LoVo (cell line): ENCODE results near the gene ATG7.

Source experiments
- DNase-seq: peaks from one replicate; pipeline ENCODE4 v3.0.0-alpha.2; 2016; ENCODE audit warnings: low spot score

The ATG7 gene

DNA sequence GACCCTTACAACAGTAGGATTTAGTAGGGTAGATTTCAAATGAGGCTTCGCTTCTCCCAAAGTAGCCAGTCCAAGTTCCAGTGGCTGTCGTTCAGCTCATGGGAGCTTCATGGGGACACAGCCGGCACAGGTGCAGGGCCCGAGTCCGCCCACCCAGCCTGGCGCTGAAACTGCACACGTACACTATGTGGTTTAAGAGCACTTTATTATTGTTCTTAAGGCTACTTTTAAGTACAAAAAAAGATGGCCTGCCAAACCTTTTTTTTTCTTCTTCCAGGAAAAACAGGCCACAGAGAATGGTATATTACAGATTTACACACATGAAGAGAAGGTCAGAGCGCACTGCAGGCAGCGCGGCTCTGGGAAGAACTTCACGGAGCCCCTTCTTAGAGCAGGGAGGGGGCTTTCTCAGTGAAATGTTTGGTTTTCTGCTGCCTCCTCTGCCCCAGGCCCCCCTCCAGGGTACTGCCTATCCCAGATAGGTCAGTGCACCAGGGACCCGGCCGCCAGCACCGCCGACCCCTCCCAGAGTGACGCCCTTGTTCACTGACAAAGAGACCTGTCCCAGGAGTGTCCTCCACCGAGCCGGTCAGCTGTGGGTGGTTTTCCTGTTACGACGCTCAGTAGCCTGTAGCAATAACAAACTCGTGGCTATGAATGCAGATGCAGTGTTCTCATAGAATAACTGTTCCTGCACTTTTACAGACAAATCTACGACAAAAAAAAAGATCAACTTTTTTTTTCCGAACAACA, 283.9 kb downstream of the ATG7 start:
- DNase-seq, result no peak

DNA sequence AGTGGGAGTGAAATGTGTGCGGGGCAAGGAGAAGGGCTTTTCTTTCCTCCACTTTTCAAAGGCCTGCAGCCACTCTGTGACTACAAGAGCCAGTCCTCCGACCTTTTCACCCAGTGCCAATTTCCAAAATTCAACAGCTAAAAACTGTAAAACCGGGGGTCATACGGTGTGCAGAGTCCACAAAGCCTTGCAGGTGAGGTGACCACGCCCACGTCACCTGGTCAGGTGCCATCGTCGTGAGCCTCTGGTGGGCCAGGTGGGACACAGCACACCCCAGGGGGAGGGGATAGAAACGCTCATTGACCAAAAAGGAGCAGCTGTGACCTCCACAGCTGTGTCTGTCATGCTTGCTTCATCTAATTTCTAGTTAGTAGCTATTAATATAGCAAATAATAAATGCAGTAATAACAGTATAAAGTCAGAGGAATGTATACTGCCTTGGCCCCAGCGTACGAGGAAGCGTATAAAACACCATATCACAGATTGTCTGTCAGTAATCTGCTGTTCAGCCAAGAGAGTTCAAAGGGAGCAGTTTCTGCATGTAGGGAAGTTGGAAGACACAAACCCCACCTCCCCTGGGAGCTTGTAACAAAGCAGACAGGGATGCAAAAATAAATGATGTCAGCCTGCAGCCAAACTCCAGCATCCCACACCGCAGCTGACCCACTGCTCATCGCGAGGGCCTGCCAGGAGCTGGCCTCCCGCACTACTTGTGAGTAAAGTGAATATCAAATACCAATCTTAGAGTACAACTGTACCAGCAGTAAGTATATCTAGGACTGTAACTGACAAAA, 284.9 kb downstream of the ATG7 start:
- no peak for DNase-seq

DNA sequence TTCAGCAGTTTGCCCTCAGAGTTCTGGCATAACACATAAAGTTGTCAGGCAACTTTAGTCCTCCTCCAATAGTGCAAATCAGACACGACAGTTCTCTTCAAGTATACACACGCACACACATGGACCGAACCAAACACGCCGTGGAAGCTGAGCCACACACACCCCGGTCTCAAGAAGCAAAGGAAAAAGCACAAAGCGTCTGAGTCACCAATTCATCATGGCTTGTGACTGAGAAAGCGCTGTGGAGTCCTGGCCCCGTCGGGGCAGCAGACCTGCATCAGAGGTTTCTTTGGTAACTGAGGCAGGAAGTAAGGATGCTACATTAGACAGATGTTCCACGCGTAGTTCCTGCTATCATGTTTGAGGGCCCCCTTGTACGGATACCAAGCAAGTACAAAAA, 285.8 kb downstream of the ATG7 start:
- no peak for DNase-seq

DNA sequence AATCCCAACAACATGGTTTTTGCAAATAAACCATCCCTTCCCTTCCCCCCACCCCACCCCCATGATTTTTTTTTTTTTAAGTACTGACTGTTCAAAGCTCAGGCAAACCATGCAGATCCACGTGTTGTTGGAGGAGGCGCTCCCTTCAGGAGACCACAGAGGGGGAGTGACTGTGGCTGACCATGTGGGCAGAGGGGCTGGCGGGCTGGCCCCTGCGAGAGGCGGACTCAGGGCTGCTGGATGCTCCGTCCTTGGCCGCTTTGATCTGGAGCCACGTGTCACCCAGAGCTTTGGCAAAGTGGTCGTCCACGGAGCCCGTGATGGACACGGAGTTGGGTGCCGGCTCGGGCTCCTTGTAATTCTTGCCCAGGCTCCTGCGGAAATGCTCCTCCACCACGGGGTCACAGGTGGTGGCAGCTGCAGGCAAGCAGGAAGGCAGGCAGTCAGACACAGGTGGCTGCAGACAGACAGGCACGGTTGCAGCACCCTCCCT, 286.3 kb downstream of the ATG7 start:
- DNase-seq, result no peak

DNA sequence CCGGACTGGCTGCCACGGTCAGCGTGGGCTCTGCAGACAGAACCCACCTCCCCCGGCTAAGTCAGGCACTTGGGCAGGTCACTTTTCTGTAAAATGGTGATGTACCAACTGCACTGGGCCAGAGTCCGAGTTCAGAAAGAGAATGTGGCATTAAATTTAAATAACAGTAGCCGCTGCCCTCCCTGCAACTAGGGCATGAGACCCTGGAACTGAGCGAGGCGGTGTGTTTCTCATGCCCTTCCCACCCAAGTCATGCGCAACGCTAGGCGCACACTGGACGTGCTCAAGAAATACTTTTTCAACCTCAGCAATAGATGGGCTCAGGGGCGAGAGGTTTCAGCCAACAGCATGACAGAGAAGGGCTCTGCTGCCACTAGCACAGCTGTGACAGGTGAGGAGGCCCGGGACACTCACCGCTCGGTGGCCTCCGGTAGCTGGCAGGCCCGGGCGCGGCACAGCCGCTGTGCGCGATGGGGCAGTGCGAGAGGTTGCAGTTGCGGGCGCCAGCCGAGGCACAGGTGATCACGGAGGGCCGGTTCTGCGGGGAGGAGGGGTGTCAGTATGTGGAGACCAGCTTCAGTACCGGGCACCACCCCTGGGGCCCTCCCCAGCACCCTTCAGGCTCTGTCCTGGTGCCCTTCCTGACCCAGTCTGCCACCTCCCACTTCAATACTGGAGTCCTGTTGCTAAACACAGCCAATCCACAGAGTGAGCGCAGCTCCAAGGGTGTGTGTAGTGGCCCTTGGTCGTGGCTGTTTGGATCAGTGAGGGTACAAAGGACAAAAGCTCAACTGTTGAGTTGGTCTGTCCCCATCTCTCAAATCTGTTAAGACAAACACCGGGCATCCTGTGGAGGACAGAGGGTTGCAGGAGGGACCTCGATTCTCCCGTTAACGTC, 287.0 kb downstream of the ATG7 start:
- no peak for DNase-seq

DNA sequence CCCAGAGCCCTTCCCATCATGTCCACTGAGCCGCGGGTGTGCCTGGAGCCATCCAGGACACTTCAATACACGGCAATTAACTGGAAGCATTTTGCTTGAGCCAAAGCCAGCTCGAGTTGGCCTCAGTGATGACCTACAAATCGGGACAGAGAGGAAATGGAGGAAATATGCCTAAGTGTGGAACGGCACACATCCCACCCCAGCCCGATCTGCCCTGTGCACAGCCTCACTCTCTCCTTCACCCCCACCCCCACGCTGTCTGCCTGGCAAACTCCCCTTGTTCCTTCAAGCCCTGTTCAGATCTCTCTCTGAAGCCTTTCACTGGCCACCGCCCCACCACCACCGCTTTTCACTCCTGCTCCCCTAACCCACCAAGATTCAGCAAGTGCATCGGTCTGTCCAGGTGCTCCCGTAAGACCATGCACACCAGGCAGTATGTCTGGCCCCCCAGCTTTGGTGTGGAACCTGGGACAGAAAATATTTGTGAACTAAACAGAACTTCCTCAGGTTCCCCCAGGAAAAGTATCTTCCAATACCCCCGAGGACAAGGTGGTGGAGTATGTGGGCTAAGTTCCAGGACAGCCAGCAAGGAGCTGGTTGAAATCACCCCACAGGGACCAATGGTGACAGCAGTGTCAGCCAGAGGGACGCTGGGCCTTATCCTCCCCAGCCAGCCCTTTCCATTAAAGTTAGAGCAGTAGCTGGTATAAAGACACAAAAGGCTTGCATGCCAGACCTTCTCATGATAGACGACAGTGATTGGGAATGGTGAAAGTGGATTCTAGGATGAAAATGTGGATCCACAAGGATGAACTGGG, 287.8 kb downstream of the ATG7 start:
- no peak for DNase-seq

DNA sequence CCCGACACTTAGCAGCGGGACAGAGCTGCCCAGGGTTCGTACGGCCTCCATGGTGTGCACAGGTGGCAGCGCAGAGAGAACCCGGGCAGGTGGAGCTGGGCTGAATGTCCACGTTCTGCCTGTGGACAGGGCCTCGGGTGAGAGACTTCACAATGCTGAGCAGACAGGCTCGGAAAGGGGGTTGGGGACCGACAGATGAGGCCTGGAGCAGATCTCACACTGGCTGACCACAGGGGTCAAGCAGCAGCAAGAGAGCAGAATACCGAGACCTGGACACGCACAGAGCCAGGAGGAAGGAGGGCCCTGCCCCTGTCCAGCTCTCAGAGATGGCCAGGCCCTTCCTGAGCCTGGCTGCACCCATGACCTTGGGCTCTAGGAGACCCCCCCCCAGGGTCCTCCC, 288.5 kb downstream of the ATG7 start:
- DNase-seq, result no peak

DNA sequence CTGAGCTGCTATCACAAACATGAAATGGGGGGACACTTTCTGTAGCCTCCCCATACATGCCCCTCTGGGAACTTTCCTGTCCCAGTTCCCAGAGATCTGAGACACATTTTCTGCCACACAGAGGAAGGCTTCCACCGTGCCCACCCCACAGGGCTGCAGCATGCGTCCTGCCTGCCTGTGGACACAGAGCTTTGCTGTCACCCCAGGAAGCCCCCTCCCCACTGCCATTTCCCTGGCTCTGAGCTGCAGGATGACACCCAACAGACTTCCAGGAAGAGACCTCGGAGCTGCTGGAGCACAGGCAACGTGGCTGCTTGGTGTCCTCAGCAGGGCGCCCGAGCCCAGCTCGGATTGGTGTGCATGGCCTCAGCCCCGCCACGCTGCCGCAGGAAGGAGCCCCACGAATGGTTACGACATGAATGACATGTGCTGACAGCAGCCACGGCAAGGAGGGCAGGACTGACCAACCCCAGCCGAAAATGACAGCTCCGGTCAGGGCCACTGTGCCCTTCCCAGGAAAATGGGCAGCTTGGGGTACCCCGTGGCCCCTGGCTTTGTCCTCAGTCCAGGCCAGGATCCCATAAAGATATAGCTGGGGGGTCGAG, 290.2 kb downstream of the ATG7 start:
- no peak for DNase-seq

DNA sequence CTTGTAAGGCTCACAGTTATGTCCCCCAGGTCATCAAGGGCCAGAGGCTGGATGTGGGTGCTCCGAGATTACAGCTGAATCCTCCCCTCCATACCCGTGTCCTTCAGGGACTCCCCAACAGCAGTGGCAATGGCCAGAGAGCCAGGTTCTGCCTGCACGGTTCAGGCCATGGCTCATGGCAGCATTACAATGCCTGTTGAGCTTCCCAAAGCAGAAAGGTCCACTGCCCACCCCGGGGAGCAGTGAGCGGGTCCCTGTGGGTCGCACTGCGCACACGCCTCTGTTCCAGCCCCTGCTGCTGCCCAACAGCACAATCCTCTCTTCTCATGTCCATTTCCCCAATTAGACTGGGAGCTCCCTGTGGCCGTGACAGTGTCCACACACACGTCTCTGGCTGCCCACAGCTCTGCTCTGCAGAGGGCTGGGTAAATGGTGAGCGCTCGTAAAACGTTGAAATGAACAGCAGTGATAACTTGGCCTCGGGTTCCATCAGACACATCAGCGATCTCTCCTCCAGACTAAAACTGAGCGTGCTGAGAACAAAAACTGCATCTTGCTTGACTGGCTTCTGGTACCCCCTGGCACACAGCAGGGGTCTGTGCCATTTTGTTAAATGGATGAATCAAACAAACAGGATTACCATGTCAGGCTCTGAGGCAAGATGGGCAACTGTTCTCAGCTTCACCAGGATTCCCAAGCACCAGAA, 291.1 kb downstream of the ATG7 start:
- no peak for DNase-seq

DNA sequence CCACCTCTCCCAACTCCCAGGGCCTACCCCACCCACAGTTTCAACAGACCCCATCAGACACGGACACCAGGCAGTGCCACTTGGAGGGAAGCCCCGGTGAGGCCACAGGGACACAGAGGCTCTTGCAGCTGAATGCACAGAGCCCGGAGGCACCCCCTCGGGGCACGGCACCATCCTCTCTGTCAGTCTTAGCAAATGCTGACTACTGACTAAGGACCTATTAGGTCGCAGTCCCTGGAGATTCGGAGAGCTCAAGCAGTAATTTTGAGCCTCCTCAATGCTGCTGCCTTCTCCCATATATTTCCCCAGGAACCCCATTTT, 291.6 kb downstream of the ATG7 start:
- no peak for DNase-seq

DNA sequence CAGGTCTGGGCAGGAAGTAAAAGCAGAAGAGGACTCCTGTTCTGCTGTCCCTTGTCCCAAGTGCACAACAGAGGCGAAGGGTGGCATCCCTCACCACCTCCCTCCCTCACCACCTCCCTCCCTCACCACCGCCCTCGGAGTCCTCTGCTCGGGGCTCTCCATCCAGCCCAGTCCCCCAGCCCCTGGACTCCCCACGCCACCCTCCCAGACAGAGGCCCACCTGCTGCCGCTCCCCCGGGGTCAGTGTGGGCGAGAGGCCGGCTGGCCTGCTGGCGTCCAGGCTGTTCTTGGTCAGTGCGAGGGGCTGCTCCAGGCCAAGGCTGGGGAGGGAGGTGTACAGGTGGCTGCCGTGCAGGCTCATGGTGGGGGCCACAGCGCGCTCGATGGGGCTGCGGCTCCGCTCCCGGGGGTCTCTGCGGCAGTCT, 292.4 kb downstream of the ATG7 start:
- DNase-seq, result no peak

DNA sequence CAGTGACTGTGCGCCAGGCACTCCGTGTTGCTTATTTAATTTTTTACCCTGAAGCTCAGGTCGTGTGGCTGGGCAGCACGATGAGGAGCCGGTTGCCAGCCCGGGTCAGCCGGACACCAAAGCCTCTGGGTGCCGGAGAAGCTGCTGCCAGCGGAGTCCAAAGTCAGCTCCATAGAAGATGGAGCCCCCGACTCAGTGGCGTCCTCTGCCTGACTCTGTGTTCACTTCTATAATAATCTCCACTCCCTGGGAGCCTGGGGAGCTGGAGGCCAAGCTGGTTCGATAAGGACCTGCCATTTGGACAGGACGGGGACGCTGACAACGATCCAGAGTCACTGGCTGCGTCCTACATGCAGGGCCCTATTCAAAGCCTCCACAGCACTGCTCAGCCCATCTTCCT, 292.9 kb downstream of the ATG7 start:
- DNase-seq, result no peak

DNA sequence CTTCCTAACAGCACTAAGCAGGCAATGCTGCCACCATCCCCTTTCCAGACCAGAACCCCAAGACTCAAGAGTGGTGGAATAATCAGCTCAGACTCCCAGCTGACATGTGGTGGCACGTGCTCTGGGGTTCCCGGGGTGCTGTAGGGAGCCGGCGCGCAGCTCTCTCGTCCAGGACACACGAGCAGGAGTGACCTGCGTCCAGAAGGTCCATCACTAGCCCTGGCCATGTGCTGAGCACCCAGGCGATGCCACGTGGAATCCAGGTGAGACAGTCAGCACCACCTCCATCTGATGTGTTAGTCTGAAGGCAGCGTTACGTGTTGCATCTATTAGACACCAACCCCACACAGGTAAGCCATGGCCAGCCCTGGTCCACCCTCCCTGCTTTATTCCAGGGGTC, 293.3 kb downstream of the ATG7 start:
- DNase-seq, result no peak

DNA sequence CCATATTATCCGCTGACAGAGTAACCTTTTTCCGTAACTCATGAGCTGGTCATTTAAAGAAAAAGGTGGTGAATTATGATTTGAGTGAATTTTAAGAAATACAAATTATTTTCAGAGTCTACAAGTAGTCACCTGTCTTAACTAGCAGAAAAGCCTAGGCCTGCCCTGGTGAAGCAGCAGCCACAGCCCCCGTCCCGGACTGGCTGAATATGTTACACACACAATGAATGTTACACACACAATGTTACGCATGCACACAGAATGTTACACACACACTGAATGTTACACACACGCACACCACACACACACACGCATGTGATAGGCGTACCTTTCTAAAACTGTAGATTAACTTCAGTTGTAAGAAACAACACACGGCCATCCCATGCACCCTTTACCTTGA, 293.7 kb downstream of the ATG7 start:
- DNase-seq, result no peak

DNA sequence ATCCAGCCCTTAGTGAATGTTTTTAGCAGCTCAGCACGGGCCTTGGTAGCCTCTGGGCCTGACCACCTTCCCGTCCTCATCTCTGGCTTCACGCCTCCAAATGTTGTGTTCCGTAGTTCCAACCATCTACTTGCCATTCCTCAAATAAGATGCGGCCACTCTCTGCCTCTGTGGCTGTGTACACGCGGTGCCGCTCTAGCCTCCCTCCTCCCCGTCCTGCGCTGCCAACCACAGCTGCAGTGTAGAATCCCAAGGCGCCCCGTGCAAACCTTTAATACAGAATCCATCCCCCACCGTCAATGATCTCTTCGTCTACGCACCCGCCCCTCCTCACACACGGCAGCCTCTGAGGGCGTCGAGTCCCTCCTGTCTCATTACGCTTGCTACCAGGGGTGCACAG, 294.3 kb downstream of the ATG7 start:
- no peak for DNase-seq

DNA sequence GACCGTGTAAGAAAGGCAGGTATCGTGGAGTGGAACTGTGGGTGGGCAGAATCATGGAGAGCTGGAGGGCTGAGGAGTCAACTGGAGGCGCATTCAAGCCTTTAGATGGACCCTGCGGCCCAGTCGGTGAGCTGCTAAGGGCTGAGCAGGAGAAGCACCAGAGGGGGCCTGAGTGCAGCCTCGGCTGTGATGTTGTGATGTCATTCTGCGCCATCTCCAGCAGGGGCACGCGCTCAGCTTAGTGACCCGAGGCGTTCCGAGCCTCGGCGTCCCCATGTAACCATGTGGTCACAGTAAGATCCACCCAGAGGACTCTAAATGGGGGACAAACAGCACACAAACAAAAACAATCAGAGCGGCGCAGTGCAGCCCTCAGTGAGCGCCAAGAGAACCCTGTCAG, 294.7 kb downstream of the ATG7 start:
- DNase-seq, result no peak

DNA sequence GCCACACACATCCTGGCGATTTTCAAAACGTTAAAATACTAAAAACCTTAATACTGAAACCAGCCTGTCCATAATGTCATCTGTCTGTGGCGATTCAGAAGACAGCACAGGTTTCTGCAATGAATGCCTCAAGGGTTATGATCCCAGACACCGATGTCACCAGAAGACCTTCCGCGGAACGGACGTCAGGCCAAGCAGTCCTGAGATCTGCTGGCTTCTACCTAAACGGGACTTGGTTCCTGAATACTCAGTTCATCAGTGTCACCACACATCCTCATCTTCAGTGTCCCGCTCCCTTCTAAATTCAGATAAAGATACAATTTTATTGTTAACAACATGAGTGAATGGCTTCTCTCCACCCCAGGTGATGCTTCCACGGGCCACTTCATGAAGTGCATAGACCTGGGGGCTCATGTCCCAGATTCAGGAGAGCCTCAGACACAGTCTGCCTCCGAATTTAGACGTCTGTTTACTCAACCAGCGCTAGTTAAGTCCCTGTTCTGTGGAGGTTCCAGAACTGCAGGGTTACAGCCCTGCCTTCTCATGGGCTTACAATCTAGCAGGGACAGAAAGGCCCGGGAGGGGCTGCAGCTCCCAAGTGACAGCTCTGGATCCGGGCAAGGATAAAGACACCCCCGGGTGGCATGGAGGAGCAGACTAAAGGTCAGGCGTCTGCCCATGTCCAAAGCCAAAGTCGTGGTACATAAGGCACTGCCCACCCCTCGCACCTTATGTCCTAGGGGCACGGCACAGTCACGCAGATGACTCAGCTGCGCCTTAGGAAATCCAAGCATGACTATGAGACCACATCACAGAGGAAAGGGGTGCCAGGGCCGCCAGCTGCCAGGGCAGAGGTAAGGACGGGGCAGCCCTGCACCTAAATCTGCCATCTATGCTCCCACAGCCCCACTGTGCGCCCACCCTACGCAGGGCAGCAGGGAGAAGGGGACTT, 295.6 kb downstream of the ATG7 start:
- no peak for DNase-seq

DNA sequence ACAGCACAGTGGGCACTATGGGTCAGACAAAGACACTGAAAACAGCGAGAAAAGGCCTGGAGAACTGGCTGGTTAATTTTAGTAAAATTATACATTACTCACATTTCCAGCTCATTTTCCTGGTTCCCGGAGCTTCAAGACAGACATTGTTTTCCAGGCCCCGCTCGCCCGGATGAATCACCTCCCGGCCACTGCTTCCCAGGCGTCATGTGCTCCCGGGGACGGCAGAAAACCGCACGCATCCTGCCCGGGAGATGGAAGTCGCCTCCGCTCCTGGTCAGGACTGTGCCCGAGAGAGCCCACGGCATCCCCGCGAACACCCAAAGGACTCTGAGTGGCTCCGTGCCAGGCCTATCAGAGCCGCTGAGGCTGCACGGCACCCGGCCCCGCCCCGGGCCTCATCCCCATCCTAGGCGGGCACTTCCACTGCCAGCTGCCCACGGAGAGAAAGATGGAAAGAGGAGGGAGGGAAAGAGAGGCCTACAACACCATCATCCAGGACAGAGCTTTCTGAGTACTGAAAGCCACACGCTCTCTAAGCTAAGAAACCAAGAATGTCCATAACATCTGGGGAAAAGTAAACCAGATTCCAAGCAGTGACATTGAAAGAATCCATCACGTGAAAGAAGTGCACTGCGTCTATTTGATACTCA, 296.4 kb downstream of the ATG7 start:
- no peak for DNase-seq

DNA sequence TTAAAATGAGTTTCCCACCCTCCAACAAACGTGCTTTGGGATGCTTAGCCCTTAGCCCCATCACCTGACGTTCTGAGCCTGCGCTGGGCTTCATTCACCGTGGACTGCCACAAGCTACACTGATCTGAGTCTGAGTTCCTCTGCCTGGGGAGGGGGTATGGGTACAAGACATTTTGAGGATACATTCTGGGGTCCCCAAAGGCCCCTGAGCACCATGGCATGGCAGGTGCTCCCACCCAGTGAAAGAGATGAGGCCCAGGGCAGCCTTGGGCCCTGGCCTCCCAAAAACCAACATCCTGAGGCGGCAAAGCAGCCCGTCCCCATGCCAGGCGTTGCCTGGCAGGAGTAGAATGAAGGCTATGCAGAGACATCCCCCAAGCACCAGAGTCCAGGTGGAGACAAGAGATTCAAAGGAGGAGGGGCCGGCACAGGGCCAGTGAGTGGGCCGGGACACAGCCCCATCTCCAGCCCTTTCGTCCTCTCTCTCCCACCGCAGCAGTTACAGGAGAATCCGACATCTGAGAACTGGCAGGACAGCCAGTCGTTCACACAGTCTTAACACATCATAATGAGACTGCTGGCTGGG, 297.1 kb downstream of the ATG7 start:
- DNase-seq, result no peak
